Activated CD4-positive, alpha-beta T cell treated with anti-CD3 and anti-CD28 coated beads, Interleukin-2, amount 50 U/mL, for 48 hours (primary cell): ENCODE results near the gene EIF1AX.
"Not testable (repeated sequence)": the region's sequence is repeated elsewhere in the genome, so short reads cannot be mapped to it uniquely, and the experiment has no call there.

Experiments used
- DNase-seq, 2 experiments: peaks; one replicate each; pipeline ENCODE4 v3.0.0-alpha.2; 2020

The EIF1AX gene, protein sequence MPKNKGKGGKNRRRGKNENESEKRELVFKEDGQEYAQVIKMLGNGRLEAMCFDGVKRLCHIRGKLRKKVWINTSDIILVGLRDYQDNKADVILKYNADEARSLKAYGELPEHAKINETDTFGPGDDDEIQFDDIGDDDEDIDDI

DNA sequence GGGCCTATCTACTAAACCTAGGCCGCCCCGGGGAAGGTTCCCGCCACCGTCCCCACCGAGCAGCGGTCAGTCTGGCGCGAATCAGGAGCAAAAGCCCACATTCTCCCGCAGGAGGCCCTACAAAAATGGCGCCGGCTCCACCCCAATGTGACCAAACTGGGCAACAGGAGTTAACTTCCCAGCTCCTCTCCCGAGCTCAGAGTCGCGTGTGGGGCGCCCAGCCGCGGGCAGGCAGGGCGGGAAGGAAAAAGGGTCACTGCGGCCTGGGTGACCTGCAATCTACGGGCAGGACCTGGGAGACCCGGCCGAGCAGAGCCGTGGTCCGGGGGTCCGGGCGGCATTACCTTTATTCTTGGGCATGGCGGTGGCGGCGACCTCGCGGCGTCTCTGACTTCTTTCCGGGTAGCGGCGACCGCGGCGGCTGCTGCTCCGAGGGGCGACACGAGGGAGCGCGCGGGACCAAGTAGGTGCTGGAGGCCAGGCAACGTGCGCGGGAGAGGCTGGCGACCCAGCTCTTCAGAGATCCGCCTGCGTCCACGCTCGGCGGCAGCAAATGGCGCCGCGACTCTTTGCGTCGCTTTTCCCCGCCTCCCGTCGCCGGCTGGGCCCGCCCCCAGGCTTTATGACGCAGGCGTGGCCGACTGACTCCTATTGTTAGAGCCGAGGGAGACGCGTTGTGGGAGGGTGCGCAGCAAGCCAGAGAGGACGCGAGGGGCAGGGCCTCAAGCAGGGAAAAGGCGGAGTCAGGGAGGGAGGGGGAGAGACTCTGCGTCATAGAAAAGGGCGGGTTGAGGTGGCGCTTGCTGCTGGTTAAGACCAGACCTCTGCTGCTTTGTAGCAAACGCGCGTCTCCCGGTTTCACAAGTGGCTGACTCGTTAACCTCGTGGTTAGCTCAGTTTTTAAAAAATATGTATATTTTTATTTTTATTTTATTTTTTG, at the start of gene EIF1AX:
EIF1AX (minus strand) TSS at position 558 of the 940 bp plus-strand sequence; CDS start at position 360, 198 bp downstream.
- peak; percentile 93 to 95 for DNase-seq

- DNase-seq = no peak
Measured at GRCh38 chrX:20189171-20189570, 47.5 kb upstream of the EIF1AX start.

- no peak for DNase-seq
Measured at GRCh38 chrX:20181598-20182329, 40.1 kb upstream of the EIF1AX start.

- DNase-seq = no peak
Measured at GRCh38 chrX:20177093-20177492, 35.5 kb upstream of the EIF1AX start.

GRCh38 chrX:20173856-20174255, 32.2 kb upstream of the EIF1AX start:
- no peak for DNase-seq

- no peak for DNase-seq
Measured at GRCh38 chrX:20173313-20173712, 31.7 kb upstream of the EIF1AX start.

DNA sequence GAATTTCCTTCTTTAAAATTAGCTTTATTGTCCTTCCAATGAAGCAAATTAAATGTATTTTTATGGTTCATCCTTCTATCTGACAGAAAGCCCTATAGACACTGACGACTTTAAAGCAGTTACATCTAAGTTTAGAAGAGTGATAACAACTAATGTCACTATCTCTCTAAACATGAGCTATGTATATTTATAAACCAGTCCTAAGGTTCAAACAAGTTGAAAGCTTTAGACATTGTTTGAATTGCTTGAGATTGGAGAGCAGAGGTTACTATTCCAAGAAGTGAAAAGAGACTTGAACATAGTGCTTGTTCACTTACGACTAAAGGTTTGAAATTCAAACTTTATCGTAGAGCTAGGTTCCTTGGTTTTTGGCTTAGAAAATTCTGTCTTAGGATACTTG, 30.2 kb upstream of the EIF1AX start:
- DNase-seq = no peak

DNA sequence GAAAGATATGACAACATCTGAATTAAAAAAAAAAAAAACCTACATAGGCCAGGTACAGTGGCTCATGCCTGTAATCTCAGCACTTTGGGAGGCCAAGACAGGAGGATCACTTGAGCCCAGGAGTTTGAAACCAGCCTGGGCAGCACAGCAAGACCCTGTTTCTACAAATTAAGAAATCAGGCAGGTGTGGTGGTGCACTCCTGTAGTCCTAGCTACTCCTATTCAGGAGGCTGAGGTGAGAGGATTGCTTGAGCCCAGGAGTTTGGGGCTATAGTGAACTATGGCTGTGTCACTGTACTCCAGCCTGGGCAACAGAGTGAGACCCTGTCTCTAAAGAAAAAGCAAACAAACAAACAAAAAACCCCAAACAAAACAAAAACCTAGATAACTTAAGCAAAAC, 20.9 kb upstream of the EIF1AX start:
- DNase-seq = not testable (repeated sequence)

DNA sequence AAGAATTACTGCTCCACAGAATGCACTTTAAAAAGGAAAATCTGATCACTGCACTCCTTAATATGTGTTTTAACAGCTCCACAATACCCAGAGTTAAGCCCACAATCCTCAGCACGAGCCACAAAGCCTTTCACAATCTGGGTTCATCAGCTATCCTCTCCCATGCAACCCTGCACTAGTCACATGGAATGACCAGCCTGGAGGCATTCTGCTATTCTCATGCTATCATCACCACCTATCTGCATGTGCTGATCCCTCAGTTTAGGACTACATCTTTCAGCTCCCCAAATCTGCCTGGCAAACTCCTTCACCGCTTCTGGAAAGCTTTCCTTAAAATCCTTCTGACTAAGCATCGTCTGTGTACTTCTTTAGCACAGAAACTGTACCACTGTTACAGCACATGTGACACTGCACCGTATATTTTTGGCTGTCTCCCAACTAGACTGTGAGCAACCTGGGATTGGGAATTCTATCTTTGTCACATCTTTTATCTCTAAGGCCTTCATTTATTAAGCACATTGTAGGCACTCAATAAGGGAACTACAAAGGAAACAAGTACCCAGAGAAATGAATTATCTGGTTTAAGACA, 18.3 kb upstream of the EIF1AX start:
- no peak for DNase-seq

GRCh38 chrX:20151689-20152088, 10.1 kb upstream of the EIF1AX start:
- DNase-seq = no peak

GRCh38 chrX:20149326-20149725, 7.7 kb upstream of the EIF1AX start:
- DNase-seq = no peak

DNA sequence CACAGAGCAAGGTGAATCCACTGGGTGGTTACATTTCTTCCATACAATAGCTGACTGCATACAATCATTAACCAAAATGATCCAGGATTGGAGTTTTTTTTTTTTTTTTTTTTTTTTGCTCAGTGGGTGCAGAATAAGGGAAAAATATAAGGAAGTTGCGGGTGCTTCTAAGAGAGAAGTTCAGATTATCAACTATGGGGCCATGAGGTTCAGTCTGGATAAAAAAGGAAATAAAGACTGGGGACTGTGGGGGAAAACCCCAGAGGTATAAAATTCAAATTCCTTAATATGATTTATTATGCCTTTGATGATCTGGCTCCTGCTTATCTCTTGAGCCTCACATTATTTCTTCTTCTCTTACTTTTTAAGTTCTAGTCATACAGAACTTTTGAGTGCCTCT, 5.9 kb upstream of the EIF1AX start:
- no peak for DNase-seq

GRCh38 chrX:20144491-20144890, 2.9 kb upstream of the EIF1AX start:
- DNase-seq = no peak

DNA sequence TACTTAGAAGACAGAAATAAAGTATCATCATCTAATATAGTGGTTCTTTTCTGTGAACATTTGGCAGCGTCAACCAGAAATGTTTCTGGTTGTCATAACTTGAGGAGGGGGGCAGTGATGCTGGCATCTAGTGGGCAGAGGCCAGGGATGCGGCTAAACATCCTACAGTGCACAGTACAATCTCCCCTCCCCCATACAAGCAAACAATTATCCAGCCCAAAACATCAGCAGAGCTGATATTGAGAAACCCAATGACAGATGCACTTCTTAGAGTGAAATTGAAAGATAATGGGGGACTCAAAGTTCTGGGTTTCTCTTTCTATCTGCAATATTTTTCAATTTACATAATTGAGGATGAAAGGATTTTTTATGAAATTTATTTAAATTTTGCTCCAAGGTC, 1.9 kb upstream of the EIF1AX start:
- DNase-seq = no peak

DNA sequence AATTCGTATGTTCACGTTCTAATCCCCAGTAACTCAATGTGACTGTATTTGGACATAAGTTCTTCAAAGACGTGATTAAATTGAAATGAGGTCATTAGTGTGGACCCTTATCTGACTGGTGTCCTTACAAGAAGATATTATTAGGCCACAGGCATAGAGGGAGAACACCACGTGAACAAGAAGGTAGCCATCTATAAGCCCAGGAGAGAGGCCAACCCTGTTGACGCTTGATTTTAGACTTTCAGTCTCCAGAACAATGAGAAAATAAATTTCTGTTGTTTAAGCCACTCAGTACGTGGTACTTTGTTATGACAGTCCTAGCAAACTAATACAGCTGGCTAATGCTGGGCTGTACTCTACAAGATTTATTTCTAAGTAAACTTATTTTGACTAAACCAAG, 1.5 kb upstream of the EIF1AX start:
- no peak for DNase-seq

DNA sequence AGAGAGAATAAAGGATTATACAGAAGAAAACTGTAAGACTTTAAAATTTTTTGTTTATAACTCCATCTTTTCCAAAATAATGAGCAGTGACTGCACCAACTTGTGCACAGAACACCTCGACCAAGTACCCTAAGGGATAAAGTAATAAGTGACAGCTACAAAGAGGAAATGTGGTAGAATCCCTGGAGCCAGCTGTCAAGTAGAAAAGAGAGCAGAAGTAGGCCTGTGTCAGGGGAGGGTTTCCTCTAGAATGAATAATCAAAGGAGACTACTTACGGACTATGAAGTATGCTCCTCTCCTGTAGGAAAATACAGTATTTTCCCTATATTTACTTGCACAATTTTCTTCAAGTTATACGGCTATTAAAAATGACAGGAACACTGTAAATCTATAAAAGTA, 1.2 kb downstream of the EIF1AX start:
- no peak for DNase-seq

DNA sequence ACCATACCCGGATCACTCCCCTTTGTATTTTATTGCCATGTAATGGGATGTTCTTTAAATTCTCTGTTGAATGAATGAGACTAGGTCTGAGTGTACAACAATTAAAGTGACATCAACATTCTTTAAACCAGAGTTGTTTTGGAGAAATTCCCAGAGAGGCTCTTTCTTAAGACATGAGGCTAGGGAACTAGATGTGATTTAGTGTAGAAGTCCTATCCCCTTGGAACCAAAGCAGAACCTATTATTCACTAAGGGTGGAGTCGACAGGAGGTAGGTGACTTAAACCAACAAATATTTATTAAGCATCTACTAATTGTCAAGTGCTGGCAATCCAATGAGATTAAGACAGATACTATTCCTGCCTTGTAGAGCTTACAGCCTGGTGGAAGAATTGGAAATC, 1.7 kb downstream of the EIF1AX start:
- DNase-seq = no peak

DNA sequence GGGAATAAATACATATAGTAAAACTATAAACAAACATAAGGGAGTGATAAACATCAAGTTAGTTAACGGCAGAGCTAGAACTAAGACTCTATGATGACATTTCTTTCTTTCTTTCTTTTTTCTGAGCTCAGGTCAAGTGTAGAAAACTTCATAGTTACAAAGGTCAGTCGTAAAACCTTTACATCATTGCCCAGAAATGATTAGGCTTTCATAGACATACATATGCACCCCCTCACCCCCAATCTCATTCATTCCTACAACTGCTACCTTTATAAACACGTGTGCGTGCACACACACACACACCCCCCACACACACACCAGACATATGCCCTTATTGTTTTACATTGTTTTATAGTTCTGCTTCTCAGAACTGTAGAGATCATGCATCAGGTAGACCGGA, 5.7 kb downstream of the EIF1AX start:
- no peak for DNase-seq

GRCh38 chrX:20132666-20133065, 9.0 kb downstream of the EIF1AX start:
- no peak for DNase-seq

GRCh38 chrX:20130357-20130756, 11.3 kb downstream of the EIF1AX start:
- no peak for DNase-seq

DNA sequence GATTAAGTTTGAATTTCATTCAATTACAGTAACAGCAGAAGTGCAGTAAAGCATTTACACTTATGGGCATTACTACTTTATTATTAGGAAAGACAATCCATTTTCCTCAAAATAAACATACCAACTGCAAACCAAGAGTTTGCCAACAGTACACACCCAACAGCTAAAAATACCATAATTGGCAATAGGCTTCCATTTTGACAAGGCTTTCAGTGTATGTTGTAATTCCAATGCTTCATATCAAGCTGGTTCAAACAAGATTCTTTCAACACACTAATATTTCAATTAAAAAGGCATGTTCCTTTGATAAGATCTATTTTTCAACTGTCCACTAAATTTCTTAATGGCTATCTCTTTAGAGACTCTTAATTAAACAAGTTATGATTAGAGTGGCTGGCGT, 12.1 kb downstream of the EIF1AX start:
- DNase-seq = no peak

- no peak for DNase-seq
Measured at GRCh38 chrX:20128670-20129069, 13.0 kb downstream of the EIF1AX start.

- not testable (repeated sequence) for DNase-seq
Measured at GRCh38 chrX:20127440-20127839, 14.2 kb downstream of the EIF1AX start.
